ENCODE data around the gene COG8. TPM values are rescaled to one million over a fixed set of nuclear protein-coding genes. Genes with fewer than 3 reads are reported as not detected.

Gene COG8
- total and polyA plus RNA-seq, 10 of the 15 experiments (the other 5 are each of a cell fraction or from before 2014, with no cell fraction given) = 2.8 to 39.6 (median 23.8) TPM

DNA sequence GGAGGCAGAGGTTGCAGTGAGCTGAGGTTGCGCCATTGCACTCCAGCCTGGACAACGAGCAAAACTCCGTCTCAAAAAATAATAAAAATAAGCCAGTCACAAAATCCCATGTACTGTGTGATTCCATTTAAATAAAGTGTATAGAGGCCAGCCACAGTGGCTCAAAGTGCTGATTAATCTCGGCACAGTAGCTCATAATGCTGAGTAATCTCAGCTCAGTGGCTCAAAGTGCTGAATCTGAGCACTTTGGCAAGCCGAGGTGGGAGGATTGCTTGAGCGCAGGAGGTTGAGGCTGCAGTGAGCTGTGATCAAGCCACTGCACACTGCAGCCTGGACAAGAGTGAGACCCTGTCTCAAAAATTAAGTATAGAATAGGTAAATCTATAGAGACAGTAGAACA lies 7.3 kb upstream of the COG8 start:
- Histone ChIP-seq H2AFZ (ENCODE audit: control insufficient read depth, low read depth, low read length) (no peak overlapping the region), H3K9me3 (replicated peaks; ENCODE audit: control insufficient read depth, insufficient read depth, low read length) (no peaks in the 10 kb centered on the region), H3K4me2 (ENCODE audit: control insufficient read depth, insufficient read depth) (no peak overlapping the region), H3K27me3 (replicated peaks in 1 of 2; ENCODE audit: control insufficient read depth in 2 of 2, insufficient read depth in 2 of 2, low read length in 1 of 2) (no peaks in the 10 kb centered on the region), H3K4me3 (no peak overlapping the region), H3K36me3 (ENCODE audit: control insufficient read depth in 2 of 2, insufficient read depth in 2 of 2, low read length in 1 of 2) (peaks cover 0 to 14% of the 10 kb centered on the region in 2 experiments; a peak in 2 of 4 replicates), H3K27ac (ENCODE audit: control insufficient read depth, insufficient read depth) (no peak overlapping the region), H3K79me2 (ENCODE audit: control insufficient read depth, insufficient read depth, low read length) (peaks cover 6% of the 10 kb centered on the region), H3K9ac (ENCODE audit: control insufficient read depth, insufficient read depth, low read length) (no peak overlapping the region), H4K20me1 (ENCODE audit: control insufficient read depth, insufficient read depth) (peaks cover under 1% of the 10 kb centered on the region; the same call in 1 of the 2 replicates), H3K4me1 (ENCODE audit: control insufficient read depth, insufficient read depth, low read length) (peaks cover 14% of the 10 kb centered on the region)
- WGBS (ENCODE audit: insufficient coverage, insufficient replicate concordance, low lambda C conversion rate, missing lambda C conversion rate) = 81% methylated on average over 6 of the region's 6 CpGs
- DNase-seq (ENCODE audit: low read depth, low spot score) = no peak
- POLR2A ChIA-PET = interaction anchor here (1.1 to 1.2 kb wide), 2 partner anchors 9 to 38 kb away, joined by 3 read pairs; no protein-coding TSS in a partner anchor
- intact Hi-C loops (cut with micrococcal nuclease; ENCODE audit: unreplicated experiment) = no loop called here
- no peak for FAIRE-seq
- SMC1A ChIA-PET (ENCODE audit: uncharacterized antibody, unreplicated experiment) = interaction anchor here (0.5 to 0.9 kb wide), 2 partner anchors 38 to 205 kb away, joined by 3 to 4 read pairs; no protein-coding TSS in a partner anchor
- BruUV-seq (replicated peaks) = no TSS peak
- no peak for TF ChIP-seq RUNX3 (IDR thresholded peaks at IDR 0.05; ENCODE audit: low read length)
- TF ChIP-seq RCOR1 (conservative IDR thresholded peaks at IDR 0.05; ENCODE audit: low read depth, low read length) = no peak
- no peak for TF ChIP-seq LARP7 (IDR thresholded peaks at IDR 0.05)
- no peak for TF ChIP-seq SREBF1 (IDR thresholded peaks at IDR 0.05; ENCODE audit: low read length)
- TF ChIP-seq, protein P1, sequence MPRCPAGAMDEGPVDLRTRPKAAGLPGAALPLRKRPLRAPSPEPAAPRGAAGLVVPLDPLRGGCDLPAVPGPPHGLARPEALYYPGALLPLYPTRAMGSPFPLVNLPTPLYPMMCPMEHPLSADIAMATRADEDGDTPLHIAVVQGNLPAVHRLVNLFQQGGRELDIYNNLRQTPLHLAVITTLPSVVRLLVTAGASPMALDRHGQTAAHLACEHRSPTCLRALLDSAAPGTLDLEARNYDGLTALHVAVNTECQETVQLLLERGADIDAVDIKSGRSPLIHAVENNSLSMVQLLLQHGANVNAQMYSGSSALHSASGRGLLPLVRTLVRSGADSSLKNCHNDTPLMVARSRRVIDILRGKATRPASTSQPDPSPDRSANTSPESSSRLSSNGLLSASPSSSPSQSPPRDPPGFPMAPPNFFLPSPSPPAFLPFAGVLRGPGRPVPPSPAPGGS (IDR thresholded peaks at IDR 0.05; ENCODE audit: borderline replicate concordance, insufficient read depth, low read depth, low read length, poor library complexity, severe bottlenecking) = peak; percentile 12
- TF ChIP-seq, protein P2, sequence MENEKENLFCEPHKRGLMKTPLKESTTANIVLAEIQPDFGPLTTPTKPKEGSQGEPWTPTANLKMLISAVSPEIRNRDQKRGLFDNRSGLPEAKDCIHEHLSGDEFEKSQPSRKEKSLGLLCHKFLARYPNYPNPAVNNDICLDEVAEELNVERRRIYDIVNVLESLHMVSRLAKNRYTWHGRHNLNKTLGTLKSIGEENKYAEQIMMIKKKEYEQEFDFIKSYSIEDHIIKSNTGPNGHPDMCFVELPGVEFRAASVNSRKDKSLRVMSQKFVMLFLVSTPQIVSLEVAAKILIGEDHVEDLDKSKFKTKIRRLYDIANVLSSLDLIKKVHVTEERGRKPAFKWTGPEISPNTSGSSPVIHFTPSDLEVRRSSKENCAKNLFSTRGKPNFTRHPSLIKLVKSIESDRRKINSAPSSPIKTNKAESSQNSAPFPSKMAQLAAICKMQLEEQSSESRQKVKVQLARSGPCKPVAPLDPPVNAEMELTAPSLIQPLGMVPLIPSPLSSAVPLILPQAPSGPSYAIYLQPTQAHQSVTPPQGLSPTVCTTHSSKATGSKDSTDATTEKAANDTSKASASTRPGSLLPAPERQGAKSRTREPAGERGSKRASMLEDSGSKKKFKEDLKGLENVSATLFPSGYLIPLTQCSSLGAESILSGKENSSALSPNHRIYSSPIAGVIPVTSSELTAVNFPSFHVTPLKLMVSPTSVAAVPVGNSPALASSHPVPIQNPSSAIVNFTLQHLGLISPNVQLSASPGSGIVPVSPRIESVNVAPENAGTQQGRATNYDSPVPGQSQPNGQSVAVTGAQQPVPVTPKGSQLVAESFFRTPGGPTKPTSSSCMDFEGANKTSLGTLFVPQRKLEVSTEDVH (IDR thresholded peaks at IDR 0.05; ENCODE audit: low read depth, partially characterized antibody) = no peak
- RAD21 ChIA-PET (ENCODE audit: unreplicated experiment) = no interaction called here
- in situ Hi-C loops (cut with MboI) = no loop called here
- CTCF ChIA-PET = interaction anchor here (0.5 to 0.6 kb wide), 3 partner anchors 20 to 241 kb away, joined by 3 read pairs; partner anchors contain the start of gene HAS3
- no peak for ATAC-seq
